Bronchial epithelial cell (primary cell): ENCODE measurements around the gene SEPTIN10. TPM values are rescaled to one million over a fixed set of nuclear protein-coding genes. Genes with fewer than 3 reads are reported as not detected.

ENCODE experiments used
- DNase-seq: peaks from one replicate; pipeline ENCODE4 v3.0.0-alpha.2; 2010; ENCODE audit warnings: low read depth
- FAIRE-seq: peaks from 2 replicates; lab custom pipeline; 2011; peaks lifted over from hg19 to GRCh38; lab: Jason Lieb, UNC
- H3K27me3 ChIP-seq: 2 replicates; pipeline ENCODE4 v1.5.1; 2011; ENCODE audit warnings: low read length; ENCODE audit not compliant: control insufficient read depth, insufficient read depth
- H3K36me3 ChIP-seq: 2 replicates; pipeline ENCODE4 v1.5.1; 2011; ENCODE audit warnings: low read length; ENCODE audit not compliant: control insufficient read depth, insufficient read depth
- H3K4me3 ChIP-seq: 2 replicates; pipeline ENCODE4 v1.5.1; 2011; ENCODE audit warnings: mild to moderate bottlenecking, low read depth, low read length, control low read depth
- CTCF ChIP-seq: IDR thresholded peaks from 2 replicates; pipeline ENCODE4 v1.5.1; 2011; ENCODE audit warnings: mild to moderate bottlenecking, moderate library complexity, low read length, control low read depth, inconsistent platforms; ENCODE audit not compliant: insufficient read depth, severe bottlenecking
- total RNA-seq: library from RNA; depleted of rRNA; stranded (reverse); fragments of >200 nt; gene quantifications from 2 replicates; pipeline ENCODE4 v1.2.1, GENCODE V29; 2014

SEPTIN10 gene
- total RNA-seq, 1 donor from 2014 or later, result 62.4 TPM

GRCh38 chr2:109531896-109532727, 81.7 kb downstream of the SEPTIN10 start:
- Histone ChIP-seq H3K36me3 (no peaks in the 10 kb centered on the region), H3K4me3 (no peak overlapping the region), H3K27me3 (no peaks in the 10 kb centered on the region)
- FAIRE-seq (no peak), DNase-seq (no peak)
- no peak for TF ChIP-seq CTCF

GRCh38 chr2:109531221-109531620, 82.5 kb downstream of the SEPTIN10 start:
- Histone ChIP-seq H3K36me3 (no peaks in the 10 kb centered on the region), H3K4me3 (no peak overlapping the region), H3K27me3 (no peaks in the 10 kb centered on the region)
- DNase-seq, result no peak
- FAIRE-seq, result no peak
- no peak for TF ChIP-seq CTCF

GRCh38 chr2:109530712-109531111, 83.1 kb downstream of the SEPTIN10 start:
- no peaks in the 10 kb centered on the region for H3K27me3 ChIP-seq
- no peak overlapping the region for H3K4me3 ChIP-seq
- FAIRE-seq (no peak), DNase-seq (no peak)
- H3K36me3 ChIP-seq, result no peaks in the 10 kb centered on the region
- TF ChIP-seq CTCF, result no peak

- FAIRE-seq (no peak), DNase-seq (no peak)
- Histone ChIP-seq H3K27me3 (no peaks in the 10 kb centered on the region), H3K36me3 (no peaks in the 10 kb centered on the region), H3K4me3 (no peak overlapping the region)
- no peak for TF ChIP-seq CTCF
Observed at GRCh38 chr2:109529532-109530449, 84.0 kb downstream of the SEPTIN10 start.

- FAIRE-seq, result no peak
Observed at GRCh38 chr2:109528811-109529501, 84.8 kb downstream of the SEPTIN10 start.

More at GRCh38 chr2:109528811-109529501, 84.8 kb downstream of the SEPTIN10 start:
- DNase-seq, result no peak
- H3K27me3 ChIP-seq, result no peaks in the 10 kb centered on the region
- no peaks in the 10 kb centered on the region for H3K36me3 ChIP-seq
- no peak overlapping the region for H3K4me3 ChIP-seq
- TF ChIP-seq CTCF, result no peak
